CD4-positive, alpha-beta T cell treated with Interleukin-15 for 1 hour (primary cell): Measurements from ENCODE around the gene KANSL1.

Experiments
- DNase-seq: peaks from one replicate; pipeline ENCODE4 v3.0.0-alpha.2; 2020

Gene KANSL1

GRCh38 chr17:46163929-46164594 is 29.2 kb downstream of the KANSL1 start:
- DNase-seq, result no peak

- no peak for DNase-seq
Measured at GRCh38 chr17:46163316-46163715, 29.9 kb downstream of the KANSL1 start.

GRCh38 chr17:46162866-46163265 is 30.4 kb downstream of the KANSL1 start:
- no peak for DNase-seq

GRCh38 chr17:46160169-46160568 is 33.1 kb downstream of the KANSL1 start:
- DNase-seq, result no peak

- no peak for DNase-seq
Measured at GRCh38 chr17:46159686-46160085, 33.5 kb downstream of the KANSL1 start.

GRCh38 chr17:46158323-46159296 is 34.6 kb downstream of the KANSL1 start:
- DNase-seq, result no peak

- DNase-seq, result no peak
Measured at GRCh38 chr17:46157443-46158062, 35.7 kb downstream of the KANSL1 start.

- DNase-seq, result no peak
Measured at GRCh38 chr17:46154151-46154816, 38.9 kb downstream of the KANSL1 start.

GRCh38 chr17:46152423-46152822 is 40.8 kb downstream of the KANSL1 start:
- DNase-seq, result no peak

- no peak for DNase-seq
Measured at GRCh38 chr17:46151762-46152161, 41.5 kb downstream of the KANSL1 start.

GRCh38 chr17:46150216-46150963 is 42.8 kb downstream of the KANSL1 start:
- DNase-seq, result no peak

GRCh38 chr17:46148247-46148646 is 45.0 kb downstream of the KANSL1 start:
- DNase-seq, result no peak

- no peak for DNase-seq
Measured at GRCh38 chr17:46147296-46147695, 45.9 kb downstream of the KANSL1 start.

GRCh38 chr17:46144246-46144645 is 49.0 kb downstream of the KANSL1 start:
- DNase-seq, result no peak

GRCh38 chr17:46143827-46144236 is 49.4 kb downstream of the KANSL1 start:
- DNase-seq, result no peak

- DNase-seq, result no peak
Measured at GRCh38 chr17:46141645-46142044, 51.6 kb downstream of the KANSL1 start.

GRCh38 chr17:46140645-46141197 is 52.5 kb downstream of the KANSL1 start:
- no peak for DNase-seq

GRCh38 chr17:46139432-46140210 is 53.6 kb downstream of the KANSL1 start:
- no peak for DNase-seq

- DNase-seq, result no peak
Measured at GRCh38 chr17:46138473-46138872, 54.8 kb downstream of the KANSL1 start.

- DNase-seq, result no peak
Measured at GRCh38 chr17:46136820-46137219, 56.4 kb downstream of the KANSL1 start.
